Gastrocnemius medialis (tissue), 4 donors: ENCODE results near the gene COL2A1. TPM values are rescaled to one million over a fixed set of nuclear protein-coding genes. Genes with fewer than 3 reads are reported as not detected.

ENCODE experiments used
- ATAC-seq, 2 donors: fragments of 150-250 bp; one replicate each; pipeline ENCODE4 v1.9.1; 2016
- DNase-seq, 2 donors: peaks; one replicate each; pipeline ENCODE4 v3.0.0-alpha.2; 2019
- H3K27ac ChIP-seq, 4 donors: fragments of 200-600 bp; sonication (generic); 1 replicate in 1 of 4; 2 replicates in 3 of 4; pipeline ENCODE4 v1.5.1; 2016 to 2018; ENCODE audit warnings: mild to moderate bottlenecking in 2 of 4, moderate library complexity in 1 of 4
- H3K27me3 ChIP-seq, 3 donors: fragments of 200-600 bp; sonication (generic) in 2 of 3; 1 replicate in 1 of 3; 2 replicates in 2 of 3; pipeline versions ENCODE4 v1.5.1 to v1.6.0; 2016 to 2019; ENCODE audit warnings: mild to moderate bottlenecking in 1 of 3, moderate library complexity in 1 of 3
- H3K36me3 ChIP-seq, 2 donors: fragments of 200-600 bp; sonication (generic) in 1 of 2; one replicate each; pipeline ENCODE4 v1.5.1; 2017 to 2018
- H3K4me1 ChIP-seq, 2 donors: fragments of 200-600 bp; sonication (generic) in 1 of 2; one replicate each; pipeline ENCODE4 v1.5.1; 2016 to 2017; ENCODE audit warnings: mild to moderate bottlenecking in 2 of 2
- H3K4me3 ChIP-seq, 4 donors: fragments of 200-600 bp; sonication (generic) in 3 of 4; 1 replicate in 1 of 4; 2 replicates in 3 of 4; pipeline ENCODE4 v1.5.1; 2016 to 2019; ENCODE audit warnings: mild to moderate bottlenecking in 2 of 4
- H3K9me3 ChIP-seq, 3 donors: fragments of 200-600 bp; sonication (generic) in 2 of 3; 1 replicate in 1 of 3; 2 replicates in 2 of 3; pipeline ENCODE4 v1.5.1; 2016 to 2019
- CTCF ChIP-seq, 5 experiments: fragments of 450-650 bp in 3 of 5; fragments of 200-600 bp in 2 of 5; sonication (generic) in 2 of 5; IDR thresholded peaks in 4 of 5; conservative IDR thresholded peaks in 1 of 5; 1 replicate in 4 of 5; 2 replicates in 1 of 5; pipeline ENCODE4 v1.5.1; 2016 to 2019; ENCODE audit warnings: antibody characterized with exemption in 5 of 5, mild to moderate bottlenecking in 3 of 5, moderate library complexity in 3 of 5
- POLR2A ChIP-seq, 2 donors: fragments of 450-650 bp; IDR thresholded peaks; one replicate each; pipeline ENCODE4 v1.6.1; 2017; ENCODE audit warnings: antibody characterized with exemption in 2 of 2, mild to moderate bottlenecking in 2 of 2, moderate library complexity in 2 of 2
- in situ Hi-C, 4 donors: fragments of 200-750 bp; cut with MboI; loops; one replicate each; pipeline versions ENCODE4 v1.15.0 to v1.8.0; 2017; ENCODE audit warnings: low sequenced_read_pairs in 4 of 4
- intact Hi-C: fragments of 100-400 bp; cut with DNase I; formaldehyde crosslinking; loops from one replicate; pipeline ENCODE4 v1.15.1; 2023; ENCODE audit warnings: low total_unique reads
- total RNA-seq, 4 donors: library from RNA; depleted of rRNA; stranded (reverse); fragments of >200 nt; gene quantifications; one replicate each; pipeline versions ENCODE4 v1.1.0 to v1.2.3, GENCODE V29; 2016

COL2A1 gene
- total RNA-seq, 4 donors from 2014 or later: not detected

- no peak for TF ChIP-seq POLR2A (IDR thresholded peaks at IDR 0.05)
- TF ChIP-seq CTCF (IDR thresholded peaks at IDR 0.05 in 4 of 5, conservative IDR thresholded peaks at IDR 0.05 in 1 of 5): no peak
- DNase-seq: no peak
- Histone ChIP-seq H3K36me3 (no peaks in the 10 kb centered on the region), H3K4me1 (peaks cover 10 to 12% of the 10 kb centered on the region in 2 donors), H3K4me3 (no peak overlapping the region), H3K9me3 (no peaks in the 10 kb centered on the region), H3K27ac (no peak overlapping the region), H3K27me3 (peaks cover 26 to 32% (median 26%) of the 10 kb centered on the region in 3 donors)
- in situ Hi-C loops (no loop called here), intact Hi-C loops (no loop called here)
- no peak for ATAC-seq
Observed at GRCh38 chr12:48008950-48009349, 4.7 kb upstream of the COL2A1 start.

- Histone ChIP-seq H3K27me3 (peaks cover 32 to 38% (median 32%) of the 10 kb centered on the region in 3 donors), H3K36me3 (no peaks in the 10 kb centered on the region), H3K9me3 (no peaks in the 10 kb centered on the region), H3K4me1 (peaks cover 16 to 18% of the 10 kb centered on the region in 2 donors), H3K4me3 (no peak overlapping the region), H3K27ac (no peak overlapping the region)
- in situ Hi-C loops (no loop called here), intact Hi-C loops (no loop called here)
- DNase-seq (no peak), ATAC-seq (no peak)
- TF ChIP-seq CTCF (IDR thresholded peaks at IDR 0.05 in 4 of 5, conservative IDR thresholded peaks at IDR 0.05 in 1 of 5) (no peak), POLR2A (IDR thresholded peaks at IDR 0.05) (no peak)
Observed at GRCh38 chr12:48008349-48008748, 4.1 kb upstream of the COL2A1 start.

GRCh38 chr12:48007206-48007605 is 2.9 kb upstream of the COL2A1 start:
- in situ Hi-C loops (no loop called here), intact Hi-C loops (no loop called here)
- H3K9me3 ChIP-seq: no peaks in the 10 kb centered on the region
- ATAC-seq (no peak), DNase-seq (no peak)
- H3K4me3 ChIP-seq: no peak overlapping the region
- peaks cover 42 to 49% (median 44%) of the 10 kb centered on the region in 3 donors for H3K27me3 ChIP-seq
- no peak overlapping the region for H3K27ac ChIP-seq
- TF ChIP-seq POLR2A (IDR thresholded peaks at IDR 0.05) (no peak), CTCF (IDR thresholded peaks at IDR 0.05 in 4 of 5, conservative IDR thresholded peaks at IDR 0.05 in 1 of 5) (no peak)
- no peaks in the 10 kb centered on the region for H3K36me3 ChIP-seq
- H3K4me1 ChIP-seq: peaks cover 27 to 30% of the 10 kb centered on the region in 2 donors

GRCh38 chr12:48005750-48006021 is 1.4 kb upstream of the COL2A1 start:
- no peak for DNase-seq
- in situ Hi-C loops (no loop called here), intact Hi-C loops (no loop called here)
- TF ChIP-seq CTCF (IDR thresholded peaks at IDR 0.05 in 4 of 5, conservative IDR thresholded peaks at IDR 0.05 in 1 of 5) (no peak), POLR2A (IDR thresholded peaks at IDR 0.05) (no peak)
- Histone ChIP-seq H3K4me1 (peaks cover 37 to 42% of the 10 kb centered on the region in 2 donors), H3K4me3 (no peak overlapping the region), H3K27ac (no peak overlapping the region), H3K36me3 (no peaks in the 10 kb centered on the region), H3K9me3 (no peaks in the 10 kb centered on the region), H3K27me3 (peaks cover 48 to 63% (median 56%) of the 10 kb centered on the region in 3 donors)
- ATAC-seq: no peak
